GM23338 (cell line): ENCODE data around the gene ITPKA. TPM values are rescaled to one million over a fixed set of nuclear protein-coding genes. Genes with fewer than 3 reads are reported as not detected.

Experiments
- polyA plus RNA-seq: library from polyadenylated mRNA; unstranded; fragments of >200 nt; fragmentation: Nextera tagmentation; extraction: Ambion mirVana; gene quantifications from 2 replicates; pipeline ENCODE4 v1.2.1, GENCODE V29; 2016
- small RNA-seq: library from RNA; depleted of rRNA; stranded (forward); fragments of <200 nt; gene quantifications from one replicate; pipeline ENCODE3, GENCODE V24; 2014; ENCODE audit warnings: low replicate concordance
- total RNA-seq: library from RNA; depleted of rRNA; stranded (reverse); fragments of >200 nt; shearing (Covaris generic); gene quantifications from 2 replicates; pipeline ENCODE4 v1.2.3, GENCODE V29; 2014; rRNA removed

ITPKA gene
- total and polyA plus RNA-seq, 2 experiments from 2014 or later: 0.55 to 2.1 TPM

Small RNAs within 50 kb of the gene (small RNA-seq; reads per million reads assigned to genes)
- gene RNU6-1169P: not detected

Other genes with a start within 250 kb of the ITPKA start
- gene OIP5, start 161.3 kb upstream of the ITPKA start, total RNA-seq: 53.1 and 61.1 TPM in 2 replicates
- 60.0 and 71.7 TPM in 2 replicates for gene OIP5, start 161.3 kb upstream of the ITPKA start, polyA plus RNA-seq
- gene NUSAP1, start 161.0 kb upstream of the ITPKA start, total RNA-seq: 126 and 150 TPM in 2 replicates
- gene NUSAP1, start 161.0 kb upstream of the ITPKA start, polyA plus RNA-seq: 260 and 272 TPM in 2 replicates
- gene NDUFAF1, start 91.4 kb upstream of the ITPKA start, total RNA-seq: 12.5 and 17.0 TPM in 2 replicates
- 14.7 and 15.4 TPM in 2 replicates for gene NDUFAF1, start 91.4 kb upstream of the ITPKA start, polyA plus RNA-seq
- gene RTF1, start 76.8 kb upstream of the ITPKA start, total RNA-seq: 34.3 and 38.1 TPM in 2 replicates
- gene RTF1, start 76.8 kb upstream of the ITPKA start, polyA plus RNA-seq: 296 and 298 TPM in 2 replicates
- 0.14 TPM in 1 of 2 replicates, not detected in the other for gene LTK, start 20.0 kb downstream of the ITPKA start, total RNA-seq
- gene LTK, start 20.0 kb downstream of the ITPKA start, polyA plus RNA-seq: 0.40 TPM in 1 of 2 replicates, not detected in the other
- 47.1 and 69.0 TPM in 2 replicates for gene RPAP1, start 50.4 kb downstream of the ITPKA start, total RNA-seq
- 40.1 and 42.3 TPM in 2 replicates for gene RPAP1, start 50.4 kb downstream of the ITPKA start, polyA plus RNA-seq
- gene TYRO3, start 65.3 kb downstream of the ITPKA start, total RNA-seq: 56.4 and 61.0 TPM in 2 replicates
- 32.1 and 32.6 TPM in 2 replicates for gene TYRO3, start 65.3 kb downstream of the ITPKA start, polyA plus RNA-seq
- gene MGA, start 166.5 kb downstream of the ITPKA start, total RNA-seq: 58.9 and 69.6 TPM in 2 replicates
- gene MGA, start 166.5 kb downstream of the ITPKA start, polyA plus RNA-seq: 37.7 and 42.6 TPM in 2 replicates